Lower lobe of right lung (tissue), 2 donors: ENCODE data around the gene RAB29. TPM values are rescaled to one million over a fixed set of nuclear protein-coding genes. Genes with fewer than 3 reads are reported as not detected.
A peak's percentile ranks its signal among the peaks of the same experiment; 100 is the strongest.

ENCODE experiments used
- ATAC-seq, 2 donors: fragments of 200-7000 bp; cut with Tn5 transposase; one replicate each; pipeline ENCODE4 v1.9.1; 2020 to 2022; ENCODE audit warnings: mild to moderate bottlenecking in 2 of 2, moderate library complexity in 2 of 2
- DNase-seq: peaks from one replicate; pipeline ENCODE4 v3.0.0-alpha.2; 2020
- H3K27ac ChIP-seq: fragments of 200-600 bp; one replicate; pipeline ENCODE4 v1.8.0; 2022
- H3K27me3 ChIP-seq: fragments of 200-600 bp; one replicate; pipeline ENCODE4 v1.8.0; 2022; ENCODE audit warnings: low read depth
- H3K36me3 ChIP-seq: fragments of 200-600 bp; one replicate; pipeline ENCODE4 v1.8.0; 2022; ENCODE audit warnings: mild to moderate bottlenecking
- H3K4me1 ChIP-seq: fragments of 200-600 bp; one replicate; pipeline ENCODE4 v1.8.0; 2022
- H3K4me3 ChIP-seq: fragments of 200-600 bp; one replicate; pipeline ENCODE4 v1.8.0; 2022; ENCODE audit warnings: mild to moderate bottlenecking
- H3K9me3 ChIP-seq: fragments of 200-600 bp; one replicate; pipeline ENCODE4 v1.8.0; 2022
- CTCF ChIP-seq: fragments of 200-600 bp; IDR thresholded peaks from one replicate; pipeline ENCODE4 v1.8.0; 2022; ENCODE audit warnings: antibody characterized with exemption, mild to moderate bottlenecking
- intact Hi-C: fragments of 100-400 bp; cut with DNase I; formaldehyde crosslinking; loops from one replicate; pipeline ENCODE4 v1.11.0; 2022
- total RNA-seq: library from RNA; stranded (reverse); fragmentation: NEBNext Ultra II Directional; extraction: Animal tissue kit (Norgen Biotek cat#: 25700); gene quantifications from one replicate; pipeline ENCODE4 v1.2.1, GENCODE V29; 2021
- donor health status: DM: no; HTN: yes; CAD: no; lungs with severe emphysema.

Gene RAB29
- total RNA-seq, 1 donor from 2014 or later: 23.9 TPM

DNA sequence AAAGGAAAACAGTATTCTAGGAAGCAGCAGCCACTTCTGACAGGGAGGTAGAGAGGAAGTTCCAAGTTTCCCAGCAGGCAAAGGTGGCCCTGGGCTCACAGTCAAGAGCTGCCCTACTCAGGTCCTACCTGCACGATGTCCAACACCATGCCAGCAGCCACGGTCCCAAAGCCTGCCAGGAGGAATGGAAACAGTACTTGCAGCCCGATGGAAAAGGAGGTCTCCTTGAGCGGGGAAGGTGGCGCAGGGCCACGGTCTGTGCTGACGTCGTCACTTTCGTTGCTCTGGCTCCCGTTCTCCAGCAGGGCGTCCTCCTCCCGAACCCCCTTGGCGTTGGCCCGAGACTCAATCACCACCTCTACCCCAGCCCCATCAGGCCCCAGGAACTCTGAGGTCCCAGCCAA is 34.7 kb upstream of the RAB29 start:
- no peak for TF ChIP-seq CTCF
- Histone ChIP-seq H3K27ac (no peak overlapping the region), H3K4me3 (peak overlapping the region; percentile 3), H3K36me3 (peaks cover 9% of the 10 kb centered on the region), H3K9me3 (no peaks in the 10 kb centered on the region), H3K27me3 (no peaks in the 10 kb centered on the region), H3K4me1 (peaks cover 76% of the 10 kb centered on the region)
- intact Hi-C loops: no loop called here
- ATAC-seq (no peak), DNase-seq (no peak)

DNA sequence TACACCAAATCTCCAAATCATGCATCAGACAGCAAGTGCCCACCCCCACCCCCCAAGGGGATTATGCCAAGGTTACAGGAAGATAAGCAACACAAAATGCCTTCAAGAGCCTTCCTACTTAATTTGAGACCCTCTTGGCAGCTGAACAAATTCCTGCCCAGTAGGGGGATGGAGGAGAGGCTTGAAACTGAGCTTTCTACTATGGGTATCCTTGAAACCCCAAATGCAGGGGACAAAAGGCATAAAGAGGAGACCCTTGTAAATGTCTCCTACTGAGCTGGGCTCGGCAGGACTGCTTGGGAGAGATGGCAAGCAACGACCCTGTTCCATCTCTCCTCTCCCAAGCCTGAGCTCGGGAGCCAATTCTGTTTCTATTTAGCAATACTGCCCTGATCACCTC is 34.2 kb upstream of the RAB29 start:
- ATAC-seq: no peak

GRCh38 chr1:205805082-205805711 is 29.9 kb upstream of the RAB29 start:
- no peak for DNase-seq
- Histone ChIP-seq H3K27me3 (no peaks in the 10 kb centered on the region), H3K9me3 (no peaks in the 10 kb centered on the region), H3K36me3 (peaks cover 9% of the 10 kb centered on the region), H3K4me3 (no peak overlapping the region), H3K4me1 (peaks cover 70% of the 10 kb centered on the region), H3K27ac (no peak overlapping the region)
- peak in 1 of 2 donors; percentile 18 for ATAC-seq
- intact Hi-C loops: no loop called here
- no peak for TF ChIP-seq CTCF

More for the DNA sequence above, 34.2 kb upstream of the RAB29 start:
- H3K4me1 ChIP-seq: peaks cover 81% of the 10 kb centered on the region
- intact Hi-C loops: no loop called here
- no peak overlapping the region for H3K27ac ChIP-seq
- H3K4me3 ChIP-seq: peak overlapping the region; percentile 10
- no peak for TF ChIP-seq CTCF
- no peak for DNase-seq
- H3K36me3 ChIP-seq: peaks cover 9% of the 10 kb centered on the region
- H3K27me3 ChIP-seq: no peaks in the 10 kb centered on the region
- no peaks in the 10 kb centered on the region for H3K9me3 ChIP-seq

- Histone ChIP-seq H3K9me3 (no peaks in the 10 kb centered on the region), H3K36me3 (peaks cover 11% of the 10 kb centered on the region), H3K4me3 (no peak overlapping the region), H3K27me3 (no peaks in the 10 kb centered on the region), H3K27ac (no peak overlapping the region), H3K4me1 (peaks cover 64% of the 10 kb centered on the region)
- ATAC-seq (no peak), DNase-seq (no peak)
- intact Hi-C loops: no loop called here
- no peak for TF ChIP-seq CTCF
These were observed 29.3 kb upstream of the RAB29 start for GRCh38 chr1:205804605-205805004.

DNA sequence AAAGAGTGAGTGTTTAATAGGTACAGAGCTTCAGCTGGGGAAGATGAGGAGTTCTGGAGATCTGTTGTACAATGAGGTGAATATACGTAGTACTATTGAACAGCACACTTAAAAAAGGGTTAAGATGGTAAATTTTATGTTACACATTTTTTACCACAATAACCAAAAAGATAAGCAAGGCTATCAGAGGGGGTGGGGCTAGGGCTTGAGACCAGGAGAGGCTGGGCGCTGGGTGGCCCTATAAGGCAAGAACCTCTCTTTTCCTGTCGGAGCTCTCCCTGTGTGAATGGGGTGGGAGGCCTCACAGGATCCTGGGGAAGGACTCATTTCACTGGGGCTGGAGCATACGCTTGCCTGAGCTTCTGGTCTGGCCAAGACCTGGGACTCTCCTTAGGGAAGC is 28.7 kb upstream of the RAB29 start:
- Histone ChIP-seq H3K4me1 (peaks cover 58% of the 10 kb centered on the region), H3K27ac (no peak overlapping the region)
- ATAC-seq: no peak

More for the DNA sequence above, 28.7 kb upstream of the RAB29 start:
- Histone ChIP-seq H3K9me3 (no peaks in the 10 kb centered on the region), H3K27me3 (no peaks in the 10 kb centered on the region), H3K4me3 (no peak overlapping the region), H3K36me3 (peaks cover 17% of the 10 kb centered on the region)
- intact Hi-C loops: no loop called here
- no peak for TF ChIP-seq CTCF
- DNase-seq: no peak
